Bronchial epithelial cell (primary cell): ENCODE data around the gene NAIF1. TPM values are rescaled to one million over a fixed set of nuclear protein-coding genes. Genes with fewer than 3 reads are reported as not detected.

Experiments used
- DNase-seq: peaks from one replicate; pipeline ENCODE4 v3.0.0-alpha.2; 2010; ENCODE audit warnings: low read depth
- FAIRE-seq: peaks from 2 replicates; lab custom pipeline; 2011; peaks lifted over from hg19 to GRCh38; lab: Jason Lieb, UNC
- H3K27me3 ChIP-seq: 2 replicates; pipeline ENCODE4 v1.5.1; 2011; ENCODE audit warnings: low read length; ENCODE audit not compliant: control insufficient read depth, insufficient read depth
- H3K36me3 ChIP-seq: 2 replicates; pipeline ENCODE4 v1.5.1; 2011; ENCODE audit warnings: low read length; ENCODE audit not compliant: control insufficient read depth, insufficient read depth
- H3K4me3 ChIP-seq: 2 replicates; pipeline ENCODE4 v1.5.1; 2011; ENCODE audit warnings: mild to moderate bottlenecking, low read depth, low read length, control low read depth
- total RNA-seq: library from RNA; depleted of rRNA; stranded (reverse); fragments of >200 nt; gene quantifications from 2 replicates; pipeline ENCODE4 v1.2.1, GENCODE V29; 2014
- TF ChIP-seq, protein P1 (sequence below): IDR thresholded peaks from 2 replicates; pipeline ENCODE4 v1.5.1; 2011; ENCODE audit warnings: mild to moderate bottlenecking, moderate library complexity, low read length, control low read depth, inconsistent platforms; ENCODE audit not compliant: insufficient read depth, severe bottlenecking

NAIF1 gene
- total RNA-seq, 1 donor from 2014 or later = 10.3 TPM

- Histone ChIP-seq H3K27me3 (no peaks in the 10 kb centered on the region), H3K36me3 (no peaks in the 10 kb centered on the region), H3K4me3 (no peak overlapping the region)
- TF ChIP-seq, protein P1, sequence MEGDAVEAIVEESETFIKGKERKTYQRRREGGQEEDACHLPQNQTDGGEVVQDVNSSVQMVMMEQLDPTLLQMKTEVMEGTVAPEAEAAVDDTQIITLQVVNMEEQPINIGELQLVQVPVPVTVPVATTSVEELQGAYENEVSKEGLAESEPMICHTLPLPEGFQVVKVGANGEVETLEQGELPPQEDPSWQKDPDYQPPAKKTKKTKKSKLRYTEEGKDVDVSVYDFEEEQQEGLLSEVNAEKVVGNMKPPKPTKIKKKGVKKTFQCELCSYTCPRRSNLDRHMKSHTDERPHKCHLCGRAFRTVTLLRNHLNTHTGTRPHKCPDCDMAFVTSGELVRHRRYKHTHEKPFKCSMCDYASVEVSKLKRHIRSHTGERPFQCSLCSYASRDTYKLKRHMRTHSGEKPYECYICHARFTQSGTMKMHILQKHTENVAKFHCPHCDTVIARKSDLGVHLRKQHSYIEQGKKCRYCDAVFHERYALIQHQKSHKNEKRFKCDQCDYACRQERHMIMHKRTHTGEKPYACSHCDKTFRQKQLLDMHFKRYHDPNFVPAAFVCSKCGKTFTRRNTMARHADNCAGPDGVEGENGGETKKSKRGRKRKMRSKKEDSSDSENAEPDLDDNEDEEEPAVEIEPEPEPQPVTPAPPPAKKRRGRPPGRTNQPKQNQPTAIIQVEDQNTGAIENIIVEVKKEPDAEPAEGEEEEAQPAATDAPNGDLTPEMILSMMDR = no peak
- FAIRE-seq (no peak), DNase-seq (no peak)
These were observed 51.4 kb downstream of the NAIF1 start for GRCh38 chr9:128015696-128016095.

Other genes with a start within 250 kb of the NAIF1 start
- 0.13 and 2.4 TPM in 2 replicates for gene ENG, start 212.7 kb downstream of the NAIF1 start, total RNA-seq
- gene AK1, start 189.6 kb downstream of the NAIF1 start, total RNA-seq = 19.0 and 54.0 TPM in 2 replicates
- gene ST6GALNAC6, start 167.7 kb downstream of the NAIF1 start, total RNA-seq = 18.2 and 18.4 TPM in 2 replicates
- 21.3 and 21.8 TPM in 2 replicates for gene ST6GALNAC4, start 150.3 kb downstream of the NAIF1 start, total RNA-seq
- 2.1 and 5.1 TPM in 2 replicates for gene PIP5KL1, start 136.5 kb downstream of the NAIF1 start, total RNA-seq
- 11.8 and 17.4 TPM in 2 replicates for gene DPM2, start 129.5 kb downstream of the NAIF1 start, total RNA-seq
- gene EEIG1, start 86.3 kb downstream of the NAIF1 start, total RNA-seq = 7.4 and 41.3 TPM in 2 replicates
- gene SLC25A25, start 912 bp upstream of the NAIF1 start, total RNA-seq = 12.6 and 17.2 TPM in 2 replicates
- 130 and 137 TPM in 2 replicates for gene PTGES2, start 60.4 kb upstream of the NAIF1 start, total RNA-seq
- 48.4 and 110 TPM in 2 replicates for gene LCN2, start 82.1 kb upstream of the NAIF1 start, total RNA-seq
- gene BBLN, start 92.9 kb upstream of the NAIF1 start, total RNA-seq = 28.2 and 29.4 TPM in 2 replicates
- gene CIZ1, start 124.3 kb upstream of the NAIF1 start, total RNA-seq = 15.0 and 32.0 TPM in 2 replicates
- 0.53 and 0.77 TPM in 2 replicates for gene DNM1, start 136.1 kb upstream of the NAIF1 start, total RNA-seq
- gene GOLGA2, start 208.7 kb upstream of the NAIF1 start, total RNA-seq = 54.8 and 70.9 TPM in 2 replicates
- gene SWI5, start 209.0 kb upstream of the NAIF1 start, total RNA-seq = 30.0 and 30.7 TPM in 2 replicates